OCI-LY7 (cell line): ENCODE results near the gene CXCL11.

ENCODE experiments used
- EZH2phosphoT487 ChIP-seq: fragments of 200-600 bp; sonication (generic); IDR thresholded peaks from 2 replicates; pipeline ENCODE4 v1.6.1; 2018; ENCODE audit warnings: low read depth, borderline replicate concordance, mild to moderate bottlenecking, mixed run types, antibody characterized with exemption, low read length, moderate library complexity, mixed read lengths
- TF ChIP-seq, protein P1 (sequence below): fragments of 200-600 bp; sonication (generic); conservative IDR thresholded peaks from 2 replicates; pipeline ENCODE4 v1.5.1; 2014; ENCODE audit warnings: mild to moderate bottlenecking, antibody characterized with exemption, low read length, moderate library complexity, mixed read lengths

DNA sequence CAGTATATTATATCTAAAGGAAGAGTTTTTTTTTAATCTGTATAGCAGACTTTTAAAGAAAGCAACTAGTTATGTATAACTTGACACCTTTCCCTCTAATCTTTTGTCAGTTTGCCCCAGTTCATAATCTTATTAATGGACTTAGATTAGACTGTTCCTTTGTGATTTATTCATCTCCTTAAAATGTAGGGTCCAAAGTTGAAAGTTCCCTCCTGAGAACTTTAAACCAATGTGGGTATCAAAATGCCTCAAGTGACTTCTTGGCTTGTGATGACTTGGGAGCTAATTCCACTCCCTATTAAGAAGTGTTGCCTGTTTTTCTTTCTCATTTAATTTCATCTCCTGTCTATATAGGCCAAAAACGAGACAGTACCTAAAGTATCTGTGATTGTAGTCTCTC, 38.8 kb downstream of the CXCL11 start:
- TF ChIP-seq, protein P1, sequence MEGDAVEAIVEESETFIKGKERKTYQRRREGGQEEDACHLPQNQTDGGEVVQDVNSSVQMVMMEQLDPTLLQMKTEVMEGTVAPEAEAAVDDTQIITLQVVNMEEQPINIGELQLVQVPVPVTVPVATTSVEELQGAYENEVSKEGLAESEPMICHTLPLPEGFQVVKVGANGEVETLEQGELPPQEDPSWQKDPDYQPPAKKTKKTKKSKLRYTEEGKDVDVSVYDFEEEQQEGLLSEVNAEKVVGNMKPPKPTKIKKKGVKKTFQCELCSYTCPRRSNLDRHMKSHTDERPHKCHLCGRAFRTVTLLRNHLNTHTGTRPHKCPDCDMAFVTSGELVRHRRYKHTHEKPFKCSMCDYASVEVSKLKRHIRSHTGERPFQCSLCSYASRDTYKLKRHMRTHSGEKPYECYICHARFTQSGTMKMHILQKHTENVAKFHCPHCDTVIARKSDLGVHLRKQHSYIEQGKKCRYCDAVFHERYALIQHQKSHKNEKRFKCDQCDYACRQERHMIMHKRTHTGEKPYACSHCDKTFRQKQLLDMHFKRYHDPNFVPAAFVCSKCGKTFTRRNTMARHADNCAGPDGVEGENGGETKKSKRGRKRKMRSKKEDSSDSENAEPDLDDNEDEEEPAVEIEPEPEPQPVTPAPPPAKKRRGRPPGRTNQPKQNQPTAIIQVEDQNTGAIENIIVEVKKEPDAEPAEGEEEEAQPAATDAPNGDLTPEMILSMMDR, result no peak
- TF ChIP-seq EZH2phosphoT487, result no peak
